GM19463 (cell line): ENCODE measurements around the gene TRIM65.
"Not testable (repeated sequence)": the region's sequence is repeated elsewhere in the genome, so short reads cannot be mapped to it uniquely, and the experiment has no call there.

ENCODE experiments used
- ATAC-seq: cut with Tn5 transposase; IDR thresholded peaks from one replicate; pipeline ENCODE4 v1.9.1; 2021; ENCODE audit warnings: mild to moderate bottlenecking, moderate library complexity; ENCODE audit not compliant: unreplicated experiment

Gene TRIM65

DNA sequence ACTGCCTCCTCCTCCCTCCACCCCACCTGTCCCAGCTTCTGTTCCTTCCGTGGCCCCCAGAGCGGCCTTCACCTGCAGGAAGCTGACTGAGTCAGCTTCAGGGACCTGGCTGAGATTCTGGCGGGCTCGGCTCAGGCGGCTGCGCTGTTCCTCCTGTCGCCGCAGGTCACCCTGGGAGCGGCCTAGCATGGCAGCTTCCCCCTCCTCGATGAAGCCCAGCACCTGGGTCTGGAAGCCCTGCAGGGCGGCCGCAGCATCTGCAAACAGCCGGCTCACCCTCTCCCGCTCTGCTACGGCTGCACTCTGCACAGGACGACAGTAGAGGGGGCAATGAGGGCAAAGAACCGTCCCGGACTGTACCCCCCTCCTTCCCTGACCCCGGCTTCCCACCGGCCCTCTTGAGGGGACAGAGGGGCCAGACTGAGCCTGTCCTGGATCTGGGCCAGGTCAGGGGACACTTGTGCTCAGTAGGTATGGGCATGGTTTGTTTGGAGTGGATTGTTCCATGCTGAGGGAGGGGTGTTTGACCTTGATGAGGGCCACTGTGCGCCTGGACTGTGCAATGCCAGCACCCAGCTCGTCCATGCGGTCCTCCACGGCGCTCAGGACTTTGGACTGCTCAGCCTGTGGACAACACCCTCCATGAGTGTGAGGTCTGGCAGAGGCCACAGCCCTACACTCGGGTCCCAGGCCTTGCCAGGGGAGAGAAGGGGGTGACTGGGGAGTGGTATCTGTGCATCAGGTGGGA, 20.4 kb downstream of the TRIM65 start:
- peak; percentile 37 for ATAC-seq

DNA sequence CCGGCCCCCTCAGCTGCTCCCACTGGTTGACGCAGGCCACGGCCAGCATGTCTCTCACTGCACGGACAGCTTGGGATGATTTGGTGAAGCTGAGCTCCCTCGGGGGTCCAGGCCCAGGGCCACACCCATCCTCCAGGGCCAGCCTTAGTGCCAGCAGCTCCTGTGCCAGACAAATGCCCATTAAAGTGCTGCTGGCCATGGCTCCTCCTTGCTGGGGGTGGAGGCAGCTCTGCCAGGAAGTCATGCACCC, 20.9 kb downstream of the TRIM65 start:
- ATAC-seq = no peak

DNA sequence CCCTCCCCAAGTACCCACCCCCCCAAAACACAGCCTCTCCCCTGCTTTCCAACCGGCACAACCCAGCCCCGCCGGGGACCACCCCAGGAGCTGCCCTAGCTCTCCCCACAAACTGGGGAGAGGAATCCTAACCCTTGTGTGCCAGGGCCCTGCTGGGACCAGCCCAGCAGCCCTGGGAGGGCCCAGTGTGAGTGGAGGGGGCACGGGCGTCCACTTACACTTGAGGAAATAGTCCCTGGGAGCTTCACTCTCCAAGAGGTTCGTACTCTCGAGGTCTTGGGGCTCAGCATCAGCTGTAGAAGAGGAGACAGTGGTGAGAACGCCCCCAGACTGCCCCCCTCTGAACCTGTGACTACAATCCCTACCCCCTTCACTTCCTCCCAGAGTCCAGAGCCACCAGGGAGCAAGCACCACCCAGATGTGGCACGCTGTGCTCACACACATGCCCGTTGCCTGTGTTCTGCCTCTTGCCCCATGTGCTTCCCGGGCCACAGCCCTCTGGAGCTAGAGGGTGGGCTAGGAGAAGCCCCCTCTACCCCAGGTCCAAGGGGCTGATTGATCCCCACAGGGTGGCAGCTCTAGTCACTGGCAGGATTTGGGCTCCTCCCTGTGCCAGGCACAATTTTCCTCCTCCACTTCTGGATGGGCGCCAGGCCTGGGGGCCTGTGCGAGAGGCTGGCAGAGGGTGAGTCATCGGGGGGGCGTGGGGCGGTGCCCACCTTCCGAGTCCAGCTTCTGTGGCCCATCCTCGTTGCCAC, 21.4 kb downstream of the TRIM65 start:
- ATAC-seq = no peak

DNA sequence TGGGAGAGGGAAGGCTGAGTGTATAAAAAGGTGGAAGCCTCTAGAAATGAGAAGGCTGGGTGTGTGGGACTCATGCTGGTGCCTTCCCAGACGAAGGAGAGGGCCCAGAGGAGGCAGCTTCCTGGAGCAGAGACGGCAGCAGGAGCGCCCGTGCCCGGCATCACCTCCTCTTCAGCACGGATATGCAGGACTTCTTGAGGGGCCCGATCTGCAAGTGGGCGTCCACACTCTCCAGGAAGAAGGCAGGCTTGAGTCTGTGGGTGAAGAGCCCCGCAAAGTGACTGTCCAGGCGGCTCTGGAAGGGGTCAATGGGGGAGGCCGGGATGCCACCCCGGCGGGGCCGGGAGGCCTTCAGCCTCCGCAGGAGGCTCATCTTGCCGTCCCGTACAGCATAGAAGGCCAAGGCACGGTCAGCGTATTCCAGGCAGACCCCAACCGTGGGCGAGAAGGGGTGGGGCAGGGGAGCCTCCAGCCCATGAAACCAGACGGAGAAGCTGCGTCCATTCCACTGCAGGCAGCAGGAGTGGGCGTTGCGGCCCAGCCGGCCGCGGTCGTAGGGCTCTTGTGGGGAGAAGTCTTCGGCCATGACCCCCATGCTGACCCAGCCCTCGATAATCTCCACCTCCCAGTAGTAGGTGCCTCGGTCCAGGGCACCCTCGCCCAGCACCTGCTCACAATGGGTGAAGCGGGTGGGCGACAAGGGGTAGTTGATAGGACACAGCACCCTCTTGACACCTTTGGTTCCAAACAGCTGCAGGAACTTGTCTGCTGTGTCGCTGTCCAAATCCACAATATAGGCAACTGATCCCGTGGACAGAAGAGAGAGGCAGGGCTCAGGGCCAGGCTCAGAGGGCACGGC, 22.2 kb downstream of the TRIM65 start:
- ATAC-seq = no peak

DNA sequence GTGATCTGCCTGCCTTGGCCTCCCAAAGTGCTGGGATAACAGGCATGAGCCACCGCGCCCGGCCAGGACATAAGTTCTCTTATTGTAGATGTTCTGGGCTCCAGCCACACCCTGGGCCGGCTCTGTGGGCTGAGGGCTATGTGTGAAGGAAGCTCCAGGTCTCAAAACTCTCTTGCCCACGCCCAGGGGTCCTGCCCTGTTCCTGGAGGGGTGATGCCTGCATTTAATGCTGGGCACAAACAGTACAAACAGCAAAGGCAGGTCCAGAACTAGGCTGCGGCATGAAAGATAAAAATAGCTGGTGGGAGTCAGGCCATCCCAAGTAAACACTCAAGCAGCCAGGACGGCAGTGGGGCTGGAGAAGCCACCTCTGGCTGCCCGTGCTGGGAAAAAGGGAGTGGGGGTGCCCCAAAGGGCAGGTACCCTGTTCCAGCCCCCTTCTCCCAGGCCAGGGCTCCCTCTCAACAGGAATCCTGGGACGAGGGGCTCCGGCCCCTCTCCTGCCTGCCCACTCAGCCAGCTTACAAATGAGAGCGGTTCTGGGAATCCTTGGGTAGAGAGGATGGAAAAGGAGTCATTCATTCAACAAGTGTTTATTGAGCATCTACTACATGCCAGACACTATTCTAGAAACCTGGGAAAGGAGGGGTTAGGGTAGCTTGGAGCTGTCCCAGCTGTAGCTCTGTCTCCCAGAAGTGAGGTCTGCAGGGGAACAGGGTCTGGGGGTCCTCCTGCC, 23.0 kb downstream of the TRIM65 start:
- no peak for ATAC-seq

DNA sequence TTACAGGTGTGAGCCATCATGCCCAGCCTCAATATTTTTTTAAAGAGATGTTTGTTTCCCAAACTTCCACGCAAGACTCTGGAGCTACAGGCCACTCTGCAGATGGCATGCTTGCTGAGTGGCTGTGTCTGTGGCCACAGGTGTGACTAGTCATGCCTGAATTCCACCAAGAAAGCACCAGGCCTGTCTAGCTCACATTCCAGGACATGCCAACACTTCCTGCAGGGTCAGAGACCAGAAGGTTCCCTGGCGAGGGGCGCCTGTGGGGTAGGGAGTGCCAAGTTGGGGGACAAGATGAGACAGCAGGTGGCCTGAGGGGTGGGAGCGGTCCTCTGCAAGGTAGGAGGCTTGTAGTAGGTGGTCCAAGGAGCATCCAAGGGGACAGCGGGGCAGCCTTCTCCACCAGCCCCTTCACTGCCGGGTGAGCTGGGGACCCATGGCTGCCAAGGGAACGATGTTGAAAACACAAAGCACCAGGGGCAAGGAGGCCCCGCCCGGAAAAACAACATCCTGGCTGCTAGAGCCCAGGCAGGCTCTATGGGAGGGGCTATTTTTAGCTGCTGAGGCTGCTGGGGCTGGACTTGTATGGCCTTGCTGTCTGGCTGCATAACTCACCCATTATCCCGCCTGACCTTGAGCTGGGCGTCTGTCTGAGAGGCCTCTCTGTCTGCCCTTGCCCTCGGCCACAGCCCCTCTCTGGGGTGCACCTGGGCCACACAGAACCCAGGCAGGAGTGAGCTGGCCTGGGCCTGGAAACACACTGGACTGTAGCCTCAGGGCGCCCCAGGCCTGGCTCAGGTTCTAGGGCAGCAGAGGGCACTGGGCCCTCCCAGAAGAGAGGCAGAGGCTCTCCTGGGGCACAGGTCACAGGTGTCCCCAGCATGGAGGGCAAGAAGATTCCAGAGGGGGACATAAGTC, 24.1 kb downstream of the TRIM65 start:
- no peak for ATAC-seq

DNA sequence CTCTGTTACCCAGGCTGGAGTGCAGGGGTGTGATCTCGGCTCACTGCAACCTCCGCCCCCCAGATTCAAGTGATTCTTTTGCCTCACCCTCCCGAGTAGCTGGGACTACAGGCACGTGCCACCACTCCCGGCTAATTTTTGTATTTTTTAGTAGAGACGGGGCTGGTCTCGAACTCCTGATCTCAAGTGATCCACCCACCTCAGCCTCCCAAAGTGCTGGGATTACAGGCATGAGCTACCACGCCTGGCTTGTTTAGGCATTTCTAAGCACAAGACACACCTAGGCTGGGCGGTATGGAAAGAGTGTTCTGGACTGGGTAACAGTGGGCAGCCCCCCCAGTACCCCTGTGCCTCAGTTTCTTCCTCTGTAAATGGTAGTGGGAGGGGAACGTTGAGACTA, 26.5 kb downstream of the TRIM65 start:
- not testable (repeated sequence) for ATAC-seq

DNA sequence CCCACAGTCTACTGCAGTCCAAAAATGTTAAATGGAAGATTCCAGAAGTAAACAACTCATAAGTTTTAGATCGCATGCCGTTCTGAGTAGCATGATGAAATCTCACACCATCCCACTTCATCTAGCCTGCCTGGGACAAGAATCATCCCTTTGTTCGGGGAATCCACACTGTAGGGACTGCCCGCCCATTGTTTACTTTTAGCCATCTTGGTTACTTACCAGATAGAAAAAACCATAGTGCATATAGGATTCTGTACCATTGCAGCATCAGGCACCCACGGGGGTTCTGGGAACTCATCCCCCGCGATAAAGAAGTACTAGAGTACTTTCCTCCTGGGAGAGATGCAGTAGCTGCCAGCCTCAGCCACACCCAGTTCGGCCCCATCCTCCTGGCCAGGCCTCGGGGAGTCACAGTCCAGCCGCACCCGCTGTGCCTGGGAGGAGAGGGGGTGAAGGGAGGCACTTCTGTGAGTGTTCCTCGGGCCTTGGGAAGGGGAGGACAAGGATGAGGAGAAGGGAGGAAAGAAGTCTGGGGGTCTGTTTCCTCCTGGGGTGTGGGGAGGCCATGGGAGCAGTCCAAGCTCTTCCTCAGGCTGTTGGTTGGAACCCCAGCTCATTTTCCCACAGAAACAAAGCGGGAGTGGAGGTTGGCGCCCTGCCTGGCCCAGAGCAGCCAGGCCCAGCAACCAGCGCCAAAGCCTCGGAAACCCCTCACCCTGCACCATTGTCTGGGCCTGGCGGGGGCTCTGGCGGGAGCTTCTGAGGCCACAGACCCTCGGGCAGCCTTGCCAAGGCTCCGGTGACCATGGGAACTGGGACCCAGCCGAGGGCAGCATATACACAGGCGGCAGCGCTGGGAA, 27.2 kb downstream of the TRIM65 start:
- no peak for ATAC-seq

DNA sequence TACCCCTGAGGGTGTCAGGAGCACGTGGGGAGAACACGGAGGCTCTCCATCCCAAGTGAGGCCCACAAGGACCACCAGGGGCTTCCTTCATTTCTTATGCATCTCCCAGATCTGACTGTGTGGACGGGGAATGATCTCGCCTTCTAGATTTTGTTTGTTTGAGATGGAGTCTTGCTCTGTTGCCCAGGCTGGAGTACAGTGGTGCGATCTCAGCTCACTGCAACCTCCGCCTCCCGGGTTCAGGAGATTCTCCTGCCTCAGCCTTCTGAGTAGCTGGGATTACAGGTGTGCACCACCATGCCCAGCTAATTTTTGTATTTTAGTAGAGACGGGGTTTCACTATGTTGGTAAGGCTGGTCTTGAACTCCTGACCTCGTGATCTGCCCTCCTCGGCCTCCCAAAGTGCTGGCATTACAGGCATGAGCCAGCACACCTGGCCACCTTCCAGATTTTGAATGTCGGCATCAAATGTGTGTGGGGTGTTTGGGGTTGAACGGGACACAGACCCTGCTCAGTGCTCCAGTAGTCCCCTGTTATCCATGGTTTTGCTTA, 27.9 kb downstream of the TRIM65 start:
- not testable (repeated sequence) for ATAC-seq

DNA sequence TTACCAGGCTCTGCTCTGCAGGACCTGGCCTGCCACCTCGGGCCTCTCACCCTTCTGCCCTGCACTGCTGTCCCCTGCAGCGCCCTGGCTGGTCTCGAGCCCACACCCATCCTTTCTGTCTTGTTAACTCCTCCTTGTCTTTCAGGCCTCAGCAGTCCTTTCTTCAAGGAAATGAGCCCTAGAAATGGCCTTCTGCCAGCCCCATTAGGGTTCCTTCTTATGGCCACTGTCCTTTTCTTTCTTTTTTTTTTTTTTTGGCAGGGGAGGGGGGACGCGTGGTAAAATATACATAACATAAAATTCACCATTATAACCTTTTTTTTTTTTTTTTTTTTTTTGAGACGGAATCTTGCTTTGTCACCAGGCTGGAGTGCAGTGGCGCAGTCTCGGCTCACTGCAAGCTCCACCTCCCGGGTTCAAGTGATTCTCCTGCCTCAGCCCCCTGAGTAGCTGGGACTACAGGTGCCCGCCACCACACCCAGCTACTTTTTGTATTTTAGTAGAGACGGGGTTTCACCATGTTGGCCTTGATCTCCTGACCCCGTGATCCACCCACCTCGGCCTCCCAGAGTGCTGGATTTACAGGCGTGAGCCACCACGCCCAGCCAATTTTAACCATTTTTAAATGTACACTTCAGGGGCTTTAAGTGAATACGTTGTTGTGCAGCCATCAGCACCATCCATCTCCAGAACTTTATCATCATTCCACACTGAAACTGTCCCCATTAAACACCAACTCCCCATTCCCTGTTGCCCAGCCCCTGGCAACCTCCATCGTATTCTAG, 31.2 kb downstream of the TRIM65 start:
- ATAC-seq = not testable (repeated sequence)

DNA sequence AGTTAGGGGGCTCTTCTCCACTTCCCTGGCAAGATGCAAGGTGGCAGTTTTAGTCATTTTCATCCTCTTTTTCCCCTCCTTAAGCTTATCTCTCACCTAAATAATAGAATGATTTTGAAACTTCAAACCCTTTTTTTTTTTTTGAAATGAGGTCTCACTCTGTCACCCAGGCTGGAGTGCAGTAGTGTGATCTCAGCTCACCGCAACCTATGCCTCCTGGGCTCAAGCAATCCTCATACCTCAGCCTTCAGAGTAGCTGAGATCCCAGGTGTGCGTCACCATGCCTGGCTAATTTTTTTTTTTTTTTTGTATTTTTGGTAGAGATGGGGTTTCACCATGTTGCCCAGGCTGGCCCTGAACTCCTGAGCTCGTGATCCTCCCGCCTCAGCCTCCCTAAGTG, 31.9 kb downstream of the TRIM65 start:
- peak; percentile 16 for ATAC-seq

DNA sequence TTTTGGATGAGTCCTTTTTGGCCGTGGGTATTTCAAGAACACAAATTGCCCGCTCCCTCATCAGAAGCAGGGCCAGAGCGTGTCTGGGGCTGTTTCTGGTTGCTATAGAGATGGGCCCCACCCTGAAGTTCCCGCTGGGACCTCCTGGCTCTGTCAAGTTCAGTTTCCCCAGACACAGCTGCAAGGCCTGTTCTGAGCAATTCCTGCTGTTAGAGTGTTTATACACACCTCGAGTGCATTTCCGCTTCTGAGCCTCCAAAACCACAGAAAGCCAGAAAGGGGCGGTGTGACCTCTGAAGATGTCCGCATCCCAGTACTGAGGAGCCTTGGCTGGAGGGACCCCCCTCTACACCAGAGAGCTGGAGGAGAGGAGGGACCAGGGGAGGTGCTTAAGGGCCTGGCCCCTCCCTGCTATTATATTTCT, 32.3 kb downstream of the TRIM65 start:
- ATAC-seq = peak; percentile 85

DNA sequence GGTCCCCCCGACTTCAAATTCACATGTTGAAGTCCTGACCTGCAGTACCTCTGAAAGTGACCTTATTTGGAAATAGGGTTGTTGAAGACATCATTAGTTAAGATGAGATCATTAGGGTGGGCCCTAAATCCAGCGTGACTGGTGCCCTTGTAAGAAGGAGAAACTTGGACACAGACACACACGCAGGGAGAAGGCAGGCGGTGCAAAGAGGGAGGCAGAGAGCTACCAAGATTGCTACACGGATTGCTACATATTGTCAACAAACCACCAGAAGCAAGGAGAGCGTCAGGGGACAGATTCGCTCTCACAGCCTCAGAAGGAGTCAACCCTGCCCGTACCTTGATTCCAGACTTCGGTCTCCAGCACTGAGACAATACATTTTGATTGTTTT, 34.8 kb downstream of the TRIM65 start:
- no peak for ATAC-seq

DNA sequence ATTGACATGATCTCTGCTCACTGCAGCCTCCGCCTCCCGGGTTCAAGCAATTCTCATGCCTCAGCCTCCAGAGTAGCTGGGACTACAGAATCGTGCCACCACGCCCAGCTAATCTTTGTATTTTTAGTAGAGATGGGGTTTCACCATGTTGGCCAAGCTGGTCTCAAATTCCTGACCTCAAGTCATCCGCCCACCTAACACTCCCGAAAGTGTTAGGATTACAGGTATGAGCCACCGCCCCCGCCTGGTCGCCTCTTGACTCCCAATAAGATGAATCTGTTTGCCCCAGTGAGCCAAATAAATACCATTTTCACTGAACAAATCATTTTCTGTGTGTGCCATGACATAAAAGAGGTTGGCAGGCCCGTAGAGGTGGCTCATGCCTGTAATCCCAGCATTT, 37.4 kb downstream of the TRIM65 start:
- not testable (repeated sequence) for ATAC-seq

DNA sequence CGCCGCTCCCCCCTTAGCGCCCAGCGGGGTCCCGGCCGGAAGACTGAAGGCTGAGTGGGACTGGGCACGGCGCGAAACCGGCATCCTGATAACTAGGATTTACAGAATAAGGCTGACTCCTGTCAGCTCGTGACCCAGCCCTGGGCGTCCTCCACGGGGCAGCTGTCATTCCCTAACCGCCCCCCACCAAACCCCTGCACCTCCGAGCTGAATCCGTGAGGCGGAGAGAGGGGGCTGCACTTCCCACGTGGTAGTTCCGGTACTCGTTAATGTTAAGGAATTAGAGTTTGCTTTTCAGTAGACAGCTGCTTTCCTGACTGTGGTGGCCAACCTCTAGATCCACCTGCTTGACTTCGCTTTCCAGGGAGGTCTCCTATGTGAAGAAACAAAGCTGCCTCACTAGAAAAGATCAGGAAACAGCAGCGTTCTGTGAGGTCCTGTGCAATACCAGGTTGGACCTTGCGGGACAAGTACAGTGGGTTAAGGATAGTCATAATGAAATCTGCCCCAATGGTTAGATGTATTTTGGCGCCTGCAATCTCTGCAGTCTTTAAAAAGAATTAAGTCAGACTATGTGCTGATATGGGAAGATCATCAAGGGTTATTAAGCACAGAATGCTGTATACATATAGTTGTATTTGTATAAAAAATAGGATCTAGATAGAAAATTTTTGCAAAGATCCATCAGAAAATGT, 40.5 kb downstream of the TRIM65 start:
- ATAC-seq = no peak

DNA sequence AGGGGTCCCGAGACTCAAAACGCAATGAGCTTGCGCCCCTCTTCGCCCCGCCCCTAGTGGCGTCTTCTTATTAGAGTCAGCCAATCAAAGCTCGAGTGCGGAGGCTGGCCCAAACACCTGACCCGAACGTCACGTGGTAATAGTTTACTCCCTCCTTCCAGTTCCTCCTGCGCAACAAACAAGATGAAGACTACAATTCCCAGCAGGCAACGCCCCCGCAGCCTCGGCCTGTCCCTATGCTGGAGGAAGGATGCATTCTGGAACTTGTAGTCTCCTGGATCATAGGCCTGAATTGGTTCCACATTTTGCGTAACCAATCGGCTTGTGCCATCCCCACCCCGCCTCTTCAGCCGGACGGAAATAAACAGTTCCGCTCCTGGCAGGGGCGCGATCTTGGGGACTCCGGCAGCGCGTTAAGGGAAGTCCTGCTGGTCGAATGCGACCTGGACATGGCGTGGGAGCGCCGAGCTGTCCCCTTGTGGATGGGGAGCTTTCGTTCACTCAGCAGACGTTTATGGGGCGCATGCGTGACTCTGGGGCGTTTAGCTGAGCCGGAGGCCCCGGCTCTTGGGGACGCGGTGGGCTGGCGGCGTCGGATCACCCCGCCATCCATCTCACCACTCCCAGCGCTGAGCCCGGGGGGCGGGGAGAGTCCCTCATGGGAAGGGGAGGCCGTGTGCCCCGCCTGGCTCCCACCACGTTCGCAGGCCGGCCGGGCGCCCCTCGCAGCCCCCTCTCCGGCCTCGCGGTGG, 41.3 kb downstream of the TRIM65 start, which contains the start of gene WBP2:
Gene WBP2, minus strand, starts transcription at position 26 of the 752 bp plus-strand sequence. CDS start 38 bp downstream, outside the sequence.
- ATAC-seq = peak; percentile 83
